HG03095 (cell line): ENCODE measurements around the gene TAGLN3.

Experiments
- ATAC-seq: cut with Tn5 transposase; IDR thresholded peaks from one replicate; pipeline ENCODE4 v1.9.1; 2021; ENCODE audit warnings: moderate library complexity; ENCODE audit not compliant: unreplicated experiment

TAGLN3 gene

GRCh38 chr3:111998636-111999483 lies at the start of gene TAGLN3:
Gene TAGLN3, plus strand, starts transcription at chr3:111998922. Its CDS starts 501 bp downstream, at chr3:111999423.
- ATAC-seq: no peak

DNA sequence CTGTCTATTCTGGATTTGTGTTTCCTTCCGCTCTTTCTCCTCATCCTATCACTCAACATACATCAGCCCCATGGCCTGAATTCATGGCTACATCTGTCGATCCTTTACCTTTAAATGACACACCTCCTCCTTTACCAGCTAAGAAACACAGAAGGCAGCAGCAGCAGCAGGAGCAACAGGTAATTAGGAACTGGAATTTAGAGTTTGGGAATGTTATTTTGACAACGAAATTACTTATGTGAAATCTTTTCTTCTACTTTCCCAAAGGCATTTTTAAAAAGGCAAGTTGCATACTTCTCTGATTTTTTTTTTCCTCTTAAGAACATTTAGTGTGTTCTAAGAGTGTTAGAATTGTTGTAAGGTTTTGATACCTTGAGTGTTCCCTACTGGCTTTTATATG lies 49.0 kb upstream of the TAGLN3 start:
- ATAC-seq: no peak

DNA sequence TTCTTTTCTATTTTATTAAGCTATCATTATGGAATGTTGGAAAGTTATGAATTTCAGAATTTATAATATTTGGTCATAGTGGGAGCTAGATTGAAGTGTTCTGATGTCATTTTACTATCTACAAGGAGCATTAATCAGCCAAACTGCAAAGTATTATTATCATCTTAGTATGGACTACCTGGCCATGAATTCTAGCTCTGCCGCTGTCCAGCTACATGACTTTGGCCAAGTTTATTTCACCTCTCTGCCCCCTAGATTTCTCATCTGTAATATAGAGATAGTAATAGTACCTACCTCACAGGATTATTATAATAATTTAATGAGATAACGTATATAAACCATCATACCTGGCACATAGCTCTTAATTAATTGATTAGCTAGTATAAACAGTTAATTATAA lies 47.7 kb upstream of the TAGLN3 start:
- no peak for ATAC-seq

DNA sequence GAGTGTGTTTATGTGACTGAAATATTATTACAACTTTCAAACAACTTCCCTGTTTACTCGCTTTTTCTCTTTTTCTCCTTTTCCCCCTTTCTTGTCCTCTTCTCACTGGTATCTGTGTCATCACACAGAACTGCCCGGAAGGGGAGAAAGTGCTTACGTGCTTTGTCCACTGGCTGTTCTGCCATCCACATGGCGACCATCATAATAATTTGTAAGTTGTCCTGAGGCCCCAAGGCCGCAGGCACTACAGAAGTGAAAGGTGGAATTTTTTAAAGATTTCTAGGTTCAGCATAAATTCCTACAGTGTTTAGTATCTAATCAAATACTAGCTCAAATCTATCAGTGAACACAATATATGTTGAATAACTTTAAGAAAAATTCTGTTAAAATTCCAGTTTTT lies 46.6 kb upstream of the TAGLN3 start:
- no peak for ATAC-seq

- no peak for ATAC-seq
Measured at GRCh38 chr3:111952866-111953450, 45.8 kb upstream of the TAGLN3 start.

DNA sequence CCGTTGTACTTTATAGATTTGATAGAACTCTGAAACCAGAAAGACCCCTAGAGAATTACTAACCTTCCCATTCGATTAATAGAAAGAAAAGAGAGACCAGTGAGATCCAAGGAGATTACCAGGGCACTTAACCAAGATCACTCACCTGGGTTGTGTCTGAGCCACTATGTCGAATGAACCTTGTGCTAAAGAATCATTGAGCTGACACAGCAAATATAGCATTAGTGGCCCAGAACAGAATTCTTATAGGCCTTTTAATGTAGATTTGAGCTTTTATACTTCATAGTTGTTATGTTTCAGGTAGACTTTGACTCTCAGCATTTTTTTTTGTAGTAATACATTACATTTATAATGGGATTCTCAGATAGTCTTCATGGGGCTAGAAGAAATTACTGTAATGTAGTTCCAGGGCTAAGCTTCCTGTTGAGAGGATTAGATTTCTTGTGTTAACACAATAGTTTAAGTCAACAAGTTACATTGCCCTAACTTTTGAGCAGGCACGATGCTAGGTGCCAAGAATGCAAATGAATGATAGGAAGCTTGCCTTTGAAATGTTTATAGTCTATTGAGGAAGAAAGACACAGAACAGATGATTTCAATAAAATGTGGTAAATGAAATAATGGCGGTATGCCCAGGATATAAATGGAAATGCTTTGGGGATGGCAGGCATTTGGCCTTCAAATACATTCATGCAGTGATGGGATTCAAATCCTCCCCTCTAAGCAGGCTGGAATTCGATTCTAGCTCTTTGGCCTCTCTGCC lies 44.3 kb upstream of the TAGLN3 start:
- no peak for ATAC-seq

- no peak for ATAC-seq
Measured at GRCh38 chr3:111955876-111956275, 42.8 kb upstream of the TAGLN3 start.

GRCh38 chr3:111956449-111956848 lies 42.3 kb upstream of the TAGLN3 start:
- ATAC-seq: no peak

GRCh38 chr3:111956995-111957734 lies 41.6 kb upstream of the TAGLN3 start:
- ATAC-seq: no peak

GRCh38 chr3:111961461-111962164 lies 37.1 kb upstream of the TAGLN3 start:
- ATAC-seq: no peak

DNA sequence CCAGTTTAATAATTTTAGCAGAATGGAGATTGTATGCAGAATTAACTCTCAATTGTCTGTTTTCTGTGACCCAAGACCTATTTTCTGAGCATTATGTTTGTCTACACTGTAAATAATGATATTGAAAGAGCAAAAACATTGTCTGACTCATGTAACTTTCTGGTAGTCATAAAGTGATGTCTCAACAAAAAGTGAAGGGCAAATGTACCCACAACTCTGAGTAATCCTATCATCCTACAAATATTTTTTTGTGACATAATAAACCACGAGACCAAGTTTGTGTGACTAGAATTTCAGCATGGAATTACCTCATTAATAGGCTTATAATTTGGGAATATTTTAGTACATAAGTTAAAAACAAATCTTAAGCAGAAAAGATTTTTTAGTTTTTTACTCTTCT lies 35.3 kb upstream of the TAGLN3 start:
- ATAC-seq: no peak

DNA sequence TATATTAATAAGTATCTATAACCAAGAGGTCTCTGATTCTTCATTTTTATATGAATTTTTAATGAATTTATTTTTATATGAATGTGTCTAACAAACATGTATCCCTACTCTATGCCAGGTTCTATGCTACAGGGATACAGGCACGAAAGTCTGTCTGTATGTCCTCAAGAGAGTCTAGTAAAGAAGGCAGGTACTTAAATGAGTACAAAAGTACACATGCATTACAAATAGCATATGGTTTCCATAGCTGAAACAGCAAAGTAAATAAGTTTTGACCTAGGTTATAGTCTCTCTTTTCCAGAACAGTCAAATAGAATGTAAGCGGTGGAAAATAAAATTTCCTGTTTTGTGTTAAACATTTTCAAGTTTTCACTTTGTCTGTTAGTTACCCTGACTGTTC lies 33.2 kb upstream of the TAGLN3 start:
- ATAC-seq: no peak

DNA sequence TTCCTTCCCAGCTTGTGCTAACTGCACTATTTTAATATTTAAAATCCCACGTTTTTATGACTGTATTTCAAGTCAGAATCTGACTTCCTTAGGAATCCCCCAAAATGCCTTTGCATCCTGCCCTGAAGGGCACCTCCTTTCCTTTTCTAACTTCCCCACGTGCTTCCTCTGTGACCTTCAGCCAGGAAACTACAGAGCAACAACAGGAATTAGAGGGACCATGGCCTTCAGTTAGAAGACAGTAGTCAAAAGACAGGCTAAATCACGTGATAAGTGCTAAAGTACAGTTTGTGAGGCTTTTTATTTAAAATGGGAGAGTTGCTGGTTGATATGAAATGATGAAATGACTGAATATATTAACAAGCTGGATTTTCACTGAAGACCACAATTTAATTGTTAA lies 31.7 kb upstream of the TAGLN3 start:
- ATAC-seq: no peak

GRCh38 chr3:111967651-111968274 lies 31.0 kb upstream of the TAGLN3 start:
- peak; percentile 95 for ATAC-seq

DNA sequence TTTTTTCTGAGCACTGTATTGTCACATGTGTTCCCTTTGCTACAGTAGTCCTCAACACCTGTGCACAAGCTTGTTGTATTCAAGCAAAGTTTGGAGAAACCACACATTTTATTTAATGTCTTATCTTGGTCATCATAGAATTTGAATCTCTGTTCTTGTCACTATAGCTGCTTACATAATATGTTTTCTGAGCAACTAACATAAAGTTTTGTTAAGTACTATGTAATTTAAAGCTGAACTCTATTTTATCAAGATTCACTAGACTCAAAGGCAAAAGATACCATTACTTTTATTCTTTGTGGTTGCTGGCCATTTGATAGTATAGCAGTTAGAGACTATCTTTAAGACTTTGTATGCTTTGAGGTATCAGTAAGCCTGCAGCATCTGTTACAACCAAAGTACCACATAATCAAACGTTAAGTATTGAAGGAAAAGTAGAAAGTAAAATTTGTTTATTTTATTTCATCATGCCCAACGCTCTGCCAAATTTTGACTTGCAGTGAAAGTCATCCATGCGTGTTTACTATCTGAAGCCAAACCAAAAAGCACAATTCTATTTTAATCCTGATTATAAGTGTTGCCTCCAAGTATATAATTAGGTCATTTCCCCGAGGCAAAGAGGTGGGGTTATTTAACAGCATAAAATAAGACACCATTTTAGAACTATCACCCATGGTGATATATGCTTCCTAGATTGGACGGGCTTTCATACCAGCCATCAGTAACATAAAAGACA lies 30.2 kb upstream of the TAGLN3 start:
- ATAC-seq: no peak

DNA sequence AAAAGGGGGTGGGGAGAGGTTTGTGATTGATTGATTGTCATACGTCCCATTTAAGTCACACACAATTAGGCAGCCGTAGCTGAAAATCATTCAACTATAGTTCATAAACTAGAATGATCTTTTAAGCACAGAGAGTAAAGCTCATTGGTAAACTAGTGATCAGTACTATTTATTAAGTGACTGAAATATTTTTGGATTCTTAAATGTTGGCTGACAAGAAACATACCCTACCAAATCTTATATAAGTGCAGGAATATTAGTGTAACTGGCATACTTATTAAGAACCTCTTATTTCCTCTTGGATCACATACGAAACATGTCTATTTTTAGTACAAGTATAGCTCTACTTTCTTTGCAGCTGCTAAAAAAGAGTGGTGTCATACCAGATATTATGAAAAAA lies 28.3 kb upstream of the TAGLN3 start:
- ATAC-seq: no peak

GRCh38 chr3:111971533-111972130 lies 27.1 kb upstream of the TAGLN3 start:
- ATAC-seq: no peak

- no peak for ATAC-seq
Measured at GRCh38 chr3:111972891-111973290, 25.8 kb upstream of the TAGLN3 start.

DNA sequence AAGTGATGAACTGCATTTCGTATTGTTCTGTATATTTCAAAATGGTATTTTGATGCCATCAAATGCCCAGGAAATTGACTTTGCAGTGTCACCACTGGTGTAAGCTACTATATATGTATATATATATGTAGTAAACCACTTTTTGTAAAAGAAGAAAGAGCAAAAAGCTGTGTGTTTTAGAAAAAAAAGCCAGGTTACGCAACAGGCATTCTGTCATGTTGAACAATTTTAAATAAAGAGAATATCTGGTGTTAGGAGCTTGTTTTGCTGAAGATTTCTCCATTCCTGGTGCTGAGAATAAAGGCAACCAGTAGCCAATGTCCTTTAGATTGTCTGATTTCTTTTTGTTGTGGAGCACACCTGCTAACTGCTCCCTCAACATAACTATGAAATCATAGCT lies 23.6 kb upstream of the TAGLN3 start:
- ATAC-seq: no peak
